SU-DHL-6 (cell line): Measurements from ENCODE around the gene KCTD16.

Source experiments
- H2AFZ ChIP-seq: fragments of 200-600 bp; sonication (generic); 2 replicates; pipeline ENCODE4 v1.6.1; 2014; ENCODE audit warnings: low read depth, mild to moderate bottlenecking, moderate library complexity, mixed read lengths, antibody characterized with exemption, low read length; ENCODE audit not compliant: severe bottlenecking
- H3F3A ChIP-seq: fragments of 200-600 bp; shearing (Covaris generic); 2 replicates; pipeline ENCODE4 v1.6.0; 2016; ENCODE audit warnings: antibody characterized with exemption, mild to moderate bottlenecking; ENCODE audit not compliant: insufficient read depth
- H3K27ac ChIP-seq: fragments of 200-600 bp; sonication (generic); 2 replicates; pipeline ENCODE4 v1.5.1; 2016; ENCODE audit warnings: low read depth, mild to moderate bottlenecking, low read length, moderate library complexity, mixed read lengths
- H3K27me3 ChIP-seq: fragments of 200-600 bp; sonication (generic), shearing (Covaris generic); 2 replicates; pipeline ENCODE4 v1.6.0; 2014; ENCODE audit warnings: mild to moderate bottlenecking, low read length
- H3K36me3 ChIP-seq: fragments of 200-600 bp; sonication (generic); 2 replicates; pipeline ENCODE4 v1.6.1; 2014; ENCODE audit warnings: mild to moderate bottlenecking, low read length, mixed read lengths
- H3K4me2 ChIP-seq: fragments of 300-600, 200-600 bp; shearing (Covaris generic), sonication (generic); 2 replicates; pipeline ENCODE4 v1.6.0; 2014; ENCODE audit warnings: low read length, low read depth, mild to moderate bottlenecking; ENCODE audit not compliant: poor library complexity, severe bottlenecking
- H3K4me3 ChIP-seq: fragments of 200-600 bp; sonication (generic); 2 replicates; pipeline ENCODE4 v1.5.1; 2014; ENCODE audit warnings: antibody characterized with exemption, low read length, mild to moderate bottlenecking, mixed read lengths; ENCODE audit not compliant: insufficient read depth, poor library complexity, severe bottlenecking
- H3K79me2 ChIP-seq: fragments of 200-600 bp; sonication (generic); 2 replicates; pipeline ENCODE4 v1.6.1; 2014; ENCODE audit warnings: mild to moderate bottlenecking, low read length, moderate library complexity; ENCODE audit not compliant: insufficient read depth
- H3K9ac ChIP-seq: fragments of 200-600 bp; sonication (generic); 2 replicates; pipeline ENCODE4 v1.7.0; 2014; ENCODE audit warnings: mild to moderate bottlenecking, low read length
- H3K9me2 ChIP-seq: fragments of 200-600 bp; sonication (generic); replicated peaks from 2 replicates; pipeline ENCODE4 v1.6.1; 2014; ENCODE audit warnings: low read length; ENCODE audit not compliant: insufficient read depth
- H3K9me3 ChIP-seq: fragments of 200-600 bp; sonication (generic); 2 replicates; pipeline ENCODE4 v1.6.1; 2014; ENCODE audit warnings: low read length, mixed read lengths; ENCODE audit not compliant: insufficient read depth
- H4K20me1 ChIP-seq: fragments of 200-600 bp; sonication (generic); 2 replicates; pipeline ENCODE4 v1.6.1; 2014; ENCODE audit warnings: low read depth, mild to moderate bottlenecking, antibody characterized with exemption, low read length, moderate library complexity, mixed read lengths
- CTCF ChIP-seq: fragments of 200-600 bp; sonication (generic); IDR thresholded peaks from one replicate; pipeline ENCODE4 v1.5.1; 2017; ENCODE audit warnings: antibody characterized with exemption, mild to moderate bottlenecking, low read length, moderate library complexity; ENCODE audit not compliant: insufficient read depth, poor library complexity, severe bottlenecking
- EZH2phosphoT487 ChIP-seq: fragments of 200-600 bp; sonication (generic), shearing (Covaris generic); conservative IDR thresholded peaks from 2 replicates; pipeline ENCODE4 v1.6.1; 2018; ENCODE audit warnings: mild to moderate bottlenecking, antibody characterized with exemption, low read length, moderate library complexity, mixed read lengths

KCTD16 gene

GRCh38 chr5:144467792-144468191, 297.1 kb downstream of the KCTD16 start:
- H3K9me3 ChIP-seq, result no peaks in the 10 kb centered on the region
- no peak overlapping the region for H3K9ac ChIP-seq
- TF ChIP-seq CTCF (peak; percentile 16), EZH2phosphoT487 (no peak)
- H4K20me1 ChIP-seq, result no peaks in the 10 kb centered on the region
- H3F3A ChIP-seq, result no peaks in the 10 kb centered on the region
- no peaks in the 10 kb centered on the region for H3K9me2 ChIP-seq
- H3K79me2 ChIP-seq, result no peaks in the 10 kb centered on the region
- H3K4me3 ChIP-seq, result no peak overlapping the region
- H3K36me3 ChIP-seq, result no peaks in the 10 kb centered on the region
- H2AFZ ChIP-seq, result no peak overlapping the region
- H3K27ac ChIP-seq, result no peak overlapping the region
- H3K27me3 ChIP-seq, result no peaks in the 10 kb centered on the region
- no peak overlapping the region for H3K4me2 ChIP-seq

GRCh38 chr5:144468571-144468970, 297.9 kb downstream of the KCTD16 start:
- no peaks in the 10 kb centered on the region for H3K27me3 ChIP-seq
- no peak overlapping the region for H3K4me3 ChIP-seq

GRCh38 chr5:144469106-144469505, 298.4 kb downstream of the KCTD16 start:
- TF ChIP-seq EZH2phosphoT487, result no peak
- no peak for TF ChIP-seq CTCF
- no peaks in the 10 kb centered on the region for H4K20me1 ChIP-seq
- H3K79me2 ChIP-seq, result no peaks in the 10 kb centered on the region
- no peak overlapping the region for H3K9ac ChIP-seq
- H3K9me2 ChIP-seq, result no peaks in the 10 kb centered on the region
- no peak overlapping the region for H3K4me3 ChIP-seq
- H3K27ac ChIP-seq, result no peak overlapping the region
- H3F3A ChIP-seq, result no peaks in the 10 kb centered on the region
- H2AFZ ChIP-seq, result no peak overlapping the region
- no peaks in the 10 kb centered on the region for H3K36me3 ChIP-seq
- no peaks in the 10 kb centered on the region for H3K27me3 ChIP-seq
- no peak overlapping the region for H3K4me2 ChIP-seq
- no peaks in the 10 kb centered on the region for H3K9me3 ChIP-seq

More at GRCh38 chr5:144468571-144468970, 297.9 kb downstream of the KCTD16 start:
- no peaks in the 10 kb centered on the region for H3K79me2 ChIP-seq
- H2AFZ ChIP-seq, result no peak overlapping the region
- H3K9me3 ChIP-seq, result no peaks in the 10 kb centered on the region
- no peak overlapping the region for H3K4me2 ChIP-seq
- no peaks in the 10 kb centered on the region for H3K9me2 ChIP-seq
- no peak overlapping the region for H3K9ac ChIP-seq
- H3F3A ChIP-seq, result no peaks in the 10 kb centered on the region
- H4K20me1 ChIP-seq, result no peaks in the 10 kb centered on the region
- H3K27ac ChIP-seq, result no peak overlapping the region
- no peaks in the 10 kb centered on the region for H3K36me3 ChIP-seq
- TF ChIP-seq CTCF, result no peak
- TF ChIP-seq EZH2phosphoT487, result no peak

GRCh38 chr5:144472221-144472620, 301.5 kb downstream of the KCTD16 start:
- H3K9ac ChIP-seq, result no peak overlapping the region

More at GRCh38 chr5:144472221-144472620, 301.5 kb downstream of the KCTD16 start:
- no peak overlapping the region for H3K4me2 ChIP-seq
- no peaks in the 10 kb centered on the region for H3F3A ChIP-seq
- H3K36me3 ChIP-seq, result no peaks in the 10 kb centered on the region
- no peaks in the 10 kb centered on the region for H4K20me1 ChIP-seq
- H3K79me2 ChIP-seq, result no peaks in the 10 kb centered on the region
- no peak overlapping the region for H3K4me3 ChIP-seq
- TF ChIP-seq CTCF, result no peak
- no peak for TF ChIP-seq EZH2phosphoT487
- H2AFZ ChIP-seq, result no peak overlapping the region
- H3K9me2 ChIP-seq, result no peaks in the 10 kb centered on the region
- H3K27ac ChIP-seq, result no peak overlapping the region
- no peaks in the 10 kb centered on the region for H3K9me3 ChIP-seq
- no peaks in the 10 kb centered on the region for H3K27me3 ChIP-seq
